PC-9 (cell line): ENCODE data around the gene PEX14. TPM values are rescaled to one million over a fixed set of nuclear protein-coding genes. Genes with fewer than 3 reads are reported as not detected.
"Not testable (repeated sequence)": the region's sequence is repeated elsewhere in the genome, so short reads cannot be mapped to it uniquely, and the experiment has no call there.

Experiments used
- BruUV-seq: library from RNA; stranded (reverse); fragments of 400-500 nt; replicated peaks from 2 replicates; lab custom pipeline; 2021; lab: Mats Ljungman, UMichigan
- CTCF ChIA-PET: fragments of 300-600 bp; sonication (Branson Sonifier 250); formaldehyde crosslinking; loops from one replicate; lab custom pipeline; 2022; ENCODE audit warnings: antibody characterized with exemption; lab: Charles Lee
- POLR2A ChIA-PET: fragments of 300-600 bp; sonication (Branson Sonifier 250); formaldehyde crosslinking; loops from one replicate; lab custom pipeline; 2022; ENCODE audit warnings: antibody characterized with exemption; ENCODE audit not compliant: unreplicated experiment; lab: Charles Lee
- DNase-seq, 2 experiments: peaks; one replicate each; pipeline versions ENCODE4 v3.0.0 to v3.0.0-alpha.2; 2015 to 2022; ENCODE audit warnings: mixed read lengths in 1 of 2
- H2AFZ ChIP-seq: fragments of 200-600 bp; sonication (generic); 2 replicates; pipeline ENCODE4 v1.8.1; 2017; ENCODE audit warnings: antibody characterized with exemption
- H3F3A ChIP-seq: fragments of 200-600 bp; sonication (generic); 2 replicates; pipeline ENCODE4 v1.8.1; 2017; ENCODE audit warnings: antibody characterized with exemption, mild to moderate bottlenecking, low read depth; ENCODE audit not compliant: insufficient read depth
- H3K27ac ChIP-seq: fragments of 200-600 bp; sonication (generic); 2 replicates; pipeline ENCODE4 v1.6.1; 2016; ENCODE audit warnings: mixed run types
- H3K27me3 ChIP-seq: fragments of 200-600 bp; sonication (generic); 2 replicates; pipeline ENCODE4 v1.6.1; 2016; ENCODE audit warnings: low read depth, mixed run types; ENCODE audit not compliant: insufficient read depth
- H3K36me3 ChIP-seq: fragments of 200-600 bp; sonication (generic); 2 replicates; pipeline ENCODE4 v1.6.1; 2016; ENCODE audit warnings: low read depth, mixed run types
- H3K4me1 ChIP-seq: fragments of 200-600 bp; sonication (generic); replicated peaks from 2 replicates; pipeline ENCODE4 v1.6.1; 2016; ENCODE audit warnings: mixed run types; ENCODE audit not compliant: insufficient read depth
- H3K4me2 ChIP-seq: fragments of 200-600 bp; sonication (generic); 2 replicates; pipeline ENCODE4 v1.6.1; 2017; ENCODE audit warnings: mixed run types
- H3K4me3 ChIP-seq: fragments of 200-600 bp; sonication (generic); 2 replicates; pipeline ENCODE4 v1.6.1; 2016; ENCODE audit warnings: mixed run types
- H3K79me2 ChIP-seq: fragments of 200-600 bp; sonication (generic); 2 replicates; pipeline ENCODE4 v1.6.1; 2017; ENCODE audit warnings: low read depth, mixed run types
- H3K9me2 ChIP-seq: fragments of 200-600 bp; sonication (generic); 2 replicates; pipeline ENCODE4 v1.8.1; 2017; ENCODE audit warnings: mild to moderate bottlenecking; ENCODE audit not compliant: insufficient read depth
- H3K9me3 ChIP-seq: fragments of 200-600 bp; sonication (generic); 2 replicates; pipeline ENCODE4 v1.8.1; 2016; ENCODE audit warnings: low read depth; ENCODE audit not compliant: insufficient read depth
- H4K20me1 ChIP-seq: fragments of 200-600 bp; sonication (generic); 2 replicates; pipeline ENCODE4 v1.8.1; 2017; ENCODE audit not compliant: insufficient read depth
- CTCF ChIP-seq: fragments of 200-600 bp; sonication (generic); conservative IDR thresholded peaks from 2 replicates; pipeline ENCODE4 v1.6.1; 2017; ENCODE audit warnings: mixed run types, antibody characterized with exemption, mild to moderate bottlenecking, moderate library complexity
- EZH2 ChIP-seq: fragments of 200-600 bp; sonication (generic); IDR thresholded peaks from 2 replicates; pipeline ENCODE4 v1.8.0; 2017; ENCODE audit warnings: antibody characterized with exemption, low read depth
- intact Hi-C: fragments of 100-400 bp; cut with micrococcal nuclease; formaldehyde crosslinking; loops from one replicate; pipeline ENCODE4 v1.10.0; 2022; ENCODE audit not compliant: unreplicated experiment
- total RNA-seq: library from RNA; stranded (reverse); gene quantifications from 2 replicates; pipeline ENCODE4 v1.2.3, GENCODE V29; 2021

Gene PEX14
- total RNA-seq, 1 experiment from 2014 or later, result 28.3 TPM

DNA sequence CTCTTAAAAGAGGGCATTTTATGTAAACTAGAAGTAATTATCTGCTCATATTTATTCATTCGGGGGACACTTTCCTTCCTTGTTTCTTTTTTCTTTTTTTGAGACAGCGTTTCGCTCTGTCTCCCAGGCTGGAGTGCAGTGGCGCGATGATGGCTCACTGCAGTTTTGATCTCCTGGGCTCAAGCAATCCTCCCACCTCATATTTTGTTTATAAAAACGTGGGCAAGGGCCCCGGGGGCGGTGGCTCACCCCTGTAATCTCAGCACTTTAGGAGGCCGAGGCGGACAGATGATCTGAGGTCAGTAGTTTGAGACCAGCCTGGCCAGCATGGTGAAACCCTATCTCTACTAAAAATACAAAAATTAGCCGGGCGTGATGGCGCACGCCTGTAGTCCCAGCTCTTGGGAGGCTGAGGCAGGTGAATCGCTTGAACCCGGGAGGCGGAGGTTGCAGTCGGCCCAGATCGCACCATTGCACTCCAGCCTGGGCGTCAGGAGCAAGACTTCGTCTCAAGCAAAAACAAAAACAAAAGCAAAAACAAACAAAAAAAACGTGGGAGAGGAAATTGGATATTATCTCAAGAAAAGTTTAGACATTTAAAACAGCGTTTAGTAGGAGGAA lies 1.5 kb upstream of the PEX14 start:
- CTCF ChIA-PET, result interaction anchor here (0.5 to 0.6 kb wide), 2 partner anchors 44 to 1173 kb away, joined by 3 to 12 read pairs; no protein-coding TSS in a partner anchor
- H3K27ac ChIP-seq, result no peak overlapping the region

DNA sequence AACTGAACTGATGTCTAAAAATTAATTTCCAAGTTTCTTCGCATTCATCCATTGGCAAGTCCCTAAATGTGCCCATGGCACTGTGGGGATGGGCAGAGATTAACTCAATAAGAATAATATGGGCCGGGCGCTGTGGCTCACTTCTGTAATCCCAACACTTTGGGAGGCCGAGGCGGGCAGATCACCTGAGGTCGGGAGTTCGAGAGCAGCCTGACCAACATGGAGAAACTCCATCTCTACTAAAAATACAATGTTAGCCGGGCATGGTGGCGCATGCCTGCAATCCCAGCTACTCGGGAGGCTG lies 489 bp upstream of the PEX14 start:
- H3K27me3 ChIP-seq, BruUV-seq, DNase-seq, H3K27ac ChIP-seq, POLR2A ChIA-PET, H3K36me3 ChIP-seq, H3K9me2 ChIP-seq, H4K20me1 ChIP-seq, H3K9me3 ChIP-seq: not testable (repeated sequence)
- peaks cover 51% of the 10 kb centered on the region for H3K79me2 ChIP-seq
- peak overlapping the region; percentile 47 for H2AFZ ChIP-seq
- intact Hi-C loops, result loop anchor here (2.0 kb wide), 1 partner anchor 43 kb away; the partner anchor contains the start of gene CENPS
- H3K4me2 ChIP-seq, result peak overlapping the region; percentile 78
- CTCF ChIA-PET, result interaction anchor here (0.5 kb wide), 1 partner anchor 463 kb away, joined by 8 read pairs; no protein-coding TSS in a partner anchor
- H3F3A ChIP-seq, result peaks cover 12% of the 10 kb centered on the region; the same call in 1 of the 2 replicates
- peaks cover 19% of the 10 kb centered on the region for H3K4me1 ChIP-seq
- H3K4me3 ChIP-seq, result peak overlapping the region; percentile 80; the same call in 1 of the 2 replicates

More for the DNA sequence above, 1.5 kb upstream of the PEX14 start:
- Histone ChIP-seq H3K27me3 (no peaks in the 10 kb centered on the region), H3K4me2 (peak overlapping the region; percentile 84; the same call in 1 of the 2 replicates), H3K4me1 (peaks cover 19% of the 10 kb centered on the region), H2AFZ (no peak overlapping the region; the same call in 1 of the 2 replicates), H4K20me1 (peaks cover 4% of the 10 kb centered on the region; the same call in 1 of the 2 replicates), H3K4me3 (0 out of 2 replicates have a peak overlapping the region, but pooled peaks have one; percentile 64), H3F3A (peaks cover 12% of the 10 kb centered on the region; the same call in 1 of the 2 replicates), H3K36me3 (no peaks in the 10 kb centered on the region), H3K79me2 (peaks cover 44% of the 10 kb centered on the region), H3K9me2 (no peaks in the 10 kb centered on the region), H3K9me3 (no peaks in the 10 kb centered on the region)
- POLR2A ChIA-PET, result interaction anchor here (0.7 kb wide), 1 partner anchor 261 kb away, joined by 5 read pairs; no protein-coding TSS in a partner anchor
- BruUV-seq, result no TSS peak
- TF ChIP-seq EZH2 (no peak), CTCF (no peak)
- intact Hi-C loops, result no loop called here
- no peak for DNase-seq

- ChIA-PET CTCF (no interaction called here), POLR2A (no interaction called here)
- Histone ChIP-seq H3K4me1 (peaks cover 19% of the 10 kb centered on the region), H3K4me3 (peak overlapping the region; percentile 80), H3K4me2 (peak overlapping the region; percentile 78), H3K9me3 (no peaks in the 10 kb centered on the region), H3K27ac (peak overlapping the region; percentile 24; the same call in 1 of the 2 replicates), H3K79me2 (peaks cover 57% of the 10 kb centered on the region), H4K20me1 (peaks cover 4% of the 10 kb centered on the region; the same call in 1 of the 2 replicates), H3K36me3 (no peaks in the 10 kb centered on the region), H3K27me3 (no peaks in the 10 kb centered on the region), H3F3A (peaks cover 12% of the 10 kb centered on the region; the same call in 1 of the 2 replicates), H3K9me2 (no peaks in the 10 kb centered on the region), H2AFZ (no peak overlapping the region; the same call in 1 of the 2 replicates)
- no TSS peak for BruUV-seq
- no peak for DNase-seq
- intact Hi-C loops, result loop anchor here (2.0 kb wide), 1 partner anchor 45 kb away; the partner anchor contains the start of gene CENPS
- TF ChIP-seq EZH2, result no peak
These were observed 760 bp downstream of the PEX14 start for GRCh38 chr1:10475510-10475909.

DNA sequence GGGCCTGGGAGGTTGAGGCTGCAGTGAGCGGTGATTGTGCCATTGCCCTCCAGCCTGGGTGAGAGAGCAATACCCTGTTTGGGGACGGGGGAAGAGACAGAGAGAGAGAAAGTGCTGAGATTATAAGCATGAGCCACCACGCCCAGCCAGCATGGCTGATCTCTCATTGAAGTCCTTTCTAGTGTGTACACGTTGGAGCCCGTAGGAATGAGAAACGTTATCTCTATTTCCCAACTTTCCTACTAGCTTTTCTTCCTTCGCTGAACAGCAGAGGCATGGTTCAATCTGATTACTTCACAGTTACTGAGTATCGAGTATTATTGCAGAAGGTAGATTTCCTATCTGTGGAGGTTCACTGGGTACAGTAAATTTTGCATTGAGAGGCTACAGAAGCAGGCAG lies 4.5 kb downstream of the PEX14 start:
- H3K27ac ChIP-seq, result no peak overlapping the region
- no peaks in the 10 kb centered on the region; the same call in 1 of the 2 replicates for H4K20me1 ChIP-seq
- intact Hi-C loops, result no loop called here
- POLR2A ChIA-PET, result no interaction called here
- no peaks in the 10 kb centered on the region for H3K9me2 ChIP-seq
- no peaks in the 10 kb centered on the region for H3K27me3 ChIP-seq
- no peaks in the 10 kb centered on the region for H3K9me3 ChIP-seq
- BruUV-seq, result no TSS peak
- CTCF ChIA-PET, result no interaction called here
- no peak overlapping the region for H2AFZ ChIP-seq
- peaks cover 72% of the 10 kb centered on the region for H3K79me2 ChIP-seq
- no peak overlapping the region for H3K4me2 ChIP-seq
- H3F3A ChIP-seq, result no peaks in the 10 kb centered on the region
- DNase-seq, result no peak
- TF ChIP-seq CTCF (no peak), EZH2 (no peak)
- H3K4me3 ChIP-seq, result no peak overlapping the region
- H3K36me3 ChIP-seq, result no peaks in the 10 kb centered on the region
- H3K4me1 ChIP-seq, result peaks cover 19% of the 10 kb centered on the region
